Measurements from ENCODE around the gene MED9.

MED9 gene

DNA sequence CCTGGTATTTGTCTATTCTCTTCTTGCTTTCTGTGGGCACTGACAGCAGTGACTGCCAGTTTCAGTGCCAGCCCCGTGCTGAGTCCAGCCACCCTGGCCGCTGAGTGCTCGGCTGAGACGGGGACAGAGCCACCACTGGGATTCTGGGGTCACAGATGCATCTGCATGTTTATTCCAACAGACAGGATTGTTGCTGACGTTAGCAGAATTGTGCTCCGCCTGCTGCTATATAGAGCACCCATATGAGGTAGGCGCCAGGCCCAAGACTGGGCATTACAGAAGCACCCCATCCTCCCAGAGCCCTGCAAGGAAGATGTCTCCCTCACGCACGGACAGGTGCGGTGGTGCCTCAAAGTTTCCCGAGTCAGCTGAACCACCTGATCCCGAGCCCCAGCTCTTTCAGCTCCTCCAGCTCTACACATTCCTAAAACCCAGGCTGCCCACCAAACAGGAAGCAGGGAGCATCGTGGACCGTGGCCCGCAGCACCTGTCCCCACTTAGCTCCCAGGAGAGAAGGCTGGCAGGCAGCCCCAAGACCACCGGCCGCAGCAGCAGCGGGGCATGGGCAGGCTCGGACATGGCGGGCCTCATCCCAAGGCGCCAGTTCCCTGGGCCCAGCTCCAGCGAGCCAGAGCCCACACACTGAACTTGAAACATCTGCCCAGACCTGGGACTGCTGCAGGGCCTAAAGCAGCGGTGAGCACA is 64.3 kb downstream of the MED9 start:
- Histone ChIP-seq H3K27ac (ENCODE audit: low read length) (no peak overlapping the region), H3K9me2 (replicated peaks; ENCODE audit: insufficient read depth, low read length) (no peaks in the 10 kb centered on the region), H2AFZ (ENCODE audit: low read length) (no peak overlapping the region), H3K79me2 (ENCODE audit: low read length) (no peaks in the 10 kb centered on the region), H3K4me3 (ENCODE audit: low read length) (no peak overlapping the region), H3K9ac (ENCODE audit: low read length) (no peak overlapping the region), H3K4me2 (ENCODE audit: low read depth, low read length) (no peak overlapping the region), H3F3A (ENCODE audit: insufficient read depth, low read length) (no peaks in the 10 kb centered on the region), H3K9me3 (replicated peaks; ENCODE audit: insufficient read depth, low read length) (no peaks in the 10 kb centered on the region), H3K27me3 (replicated peaks; ENCODE audit: insufficient read depth, low read length) (no peaks in the 10 kb centered on the region), H3K36me3 (replicated peaks; ENCODE audit: insufficient read depth, low read length) (no peaks in the 10 kb centered on the region), H4K20me1 (ENCODE audit: insufficient read depth, low read length) (no peaks in the 10 kb centered on the region), H3K4me1 (ENCODE audit: low read length) (no peaks in the 10 kb centered on the region)
- no peak for DNase-seq
- no peak for TF ChIP-seq EZH2 (optimal IDR thresholded peaks at IDR 0.05; ENCODE audit: low read depth, low read length)
- no peak for TF ChIP-seq EZH2phosphoT487 (IDR thresholded peaks at IDR 0.05; ENCODE audit: low read length)

DNA sequence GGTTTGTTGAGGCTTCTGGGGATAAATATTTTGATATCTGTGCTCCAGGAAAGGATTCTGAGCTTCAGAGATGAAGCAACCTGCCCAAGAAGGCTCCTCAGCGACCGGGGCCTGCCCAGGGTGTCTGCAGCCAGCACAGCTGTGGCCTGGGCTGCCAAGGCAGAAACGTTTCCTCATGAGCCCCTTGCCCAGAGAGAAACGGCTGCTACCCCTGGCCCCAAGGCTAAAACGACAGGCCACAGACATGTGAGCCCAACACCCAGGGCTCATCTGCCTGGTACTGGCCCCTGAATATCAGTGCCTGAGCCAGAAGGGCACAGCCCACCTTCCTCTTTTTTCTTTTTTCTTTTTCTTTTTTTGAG is 64.8 kb downstream of the MED9 start:
- no peak overlapping the region for H3K27ac ChIP-seq (ENCODE audit: low read length)
- no peaks in the 10 kb centered on the region for H3K36me3 ChIP-seq (replicated peaks; ENCODE audit: insufficient read depth, low read length)
- no peaks in the 10 kb centered on the region for H3K79me2 ChIP-seq (ENCODE audit: low read length)
- H3K9me3 ChIP-seq (replicated peaks; ENCODE audit: insufficient read depth, low read length), result no peaks in the 10 kb centered on the region
- no peak overlapping the region for H3K9ac ChIP-seq (ENCODE audit: low read length)
- H3K27me3 ChIP-seq (replicated peaks; ENCODE audit: insufficient read depth, low read length), result no peaks in the 10 kb centered on the region
- no peak overlapping the region for H2AFZ ChIP-seq (ENCODE audit: low read length)
- TF ChIP-seq, protein P1, sequence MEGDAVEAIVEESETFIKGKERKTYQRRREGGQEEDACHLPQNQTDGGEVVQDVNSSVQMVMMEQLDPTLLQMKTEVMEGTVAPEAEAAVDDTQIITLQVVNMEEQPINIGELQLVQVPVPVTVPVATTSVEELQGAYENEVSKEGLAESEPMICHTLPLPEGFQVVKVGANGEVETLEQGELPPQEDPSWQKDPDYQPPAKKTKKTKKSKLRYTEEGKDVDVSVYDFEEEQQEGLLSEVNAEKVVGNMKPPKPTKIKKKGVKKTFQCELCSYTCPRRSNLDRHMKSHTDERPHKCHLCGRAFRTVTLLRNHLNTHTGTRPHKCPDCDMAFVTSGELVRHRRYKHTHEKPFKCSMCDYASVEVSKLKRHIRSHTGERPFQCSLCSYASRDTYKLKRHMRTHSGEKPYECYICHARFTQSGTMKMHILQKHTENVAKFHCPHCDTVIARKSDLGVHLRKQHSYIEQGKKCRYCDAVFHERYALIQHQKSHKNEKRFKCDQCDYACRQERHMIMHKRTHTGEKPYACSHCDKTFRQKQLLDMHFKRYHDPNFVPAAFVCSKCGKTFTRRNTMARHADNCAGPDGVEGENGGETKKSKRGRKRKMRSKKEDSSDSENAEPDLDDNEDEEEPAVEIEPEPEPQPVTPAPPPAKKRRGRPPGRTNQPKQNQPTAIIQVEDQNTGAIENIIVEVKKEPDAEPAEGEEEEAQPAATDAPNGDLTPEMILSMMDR (IDR thresholded peaks at IDR 0.05; ENCODE audit: low read length), result no peak
- no peak for TF ChIP-seq EZH2phosphoT487 (IDR thresholded peaks at IDR 0.05; ENCODE audit: low read length)
- no peak for TF ChIP-seq EZH2 (optimal IDR thresholded peaks at IDR 0.05; ENCODE audit: low read depth, low read length)
- no peaks in the 10 kb centered on the region for H4K20me1 ChIP-seq (ENCODE audit: insufficient read depth, low read length)
- H3F3A ChIP-seq (ENCODE audit: insufficient read depth, low read length), result no peaks in the 10 kb centered on the region
- H3K9me2 ChIP-seq (replicated peaks; ENCODE audit: insufficient read depth, low read length), result no peaks in the 10 kb centered on the region
- H3K4me1 ChIP-seq (ENCODE audit: low read length), result no peaks in the 10 kb centered on the region
- H3K4me2 ChIP-seq (ENCODE audit: low read depth, low read length), result no peak overlapping the region
- DNase-seq, result no peak
- no peak overlapping the region for H3K4me3 ChIP-seq (ENCODE audit: low read length)
